DND-41 (cell line): ENCODE results near the gene N4BP2.

Experiments used
- EZH2 ChIP-seq: IDR thresholded peaks from 3 replicates; pipeline ENCODE4 v1.6.1; 2012; ENCODE audit warnings: borderline replicate concordance, low read depth, mild to moderate bottlenecking, moderate library complexity, low read length, inconsistent platforms; ENCODE audit not compliant: severe bottlenecking
- TF ChIP-seq, protein P1 (sequence below): IDR thresholded peaks from 2 replicates; pipeline ENCODE4 v1.5.1; 2012; ENCODE audit warnings: borderline replicate concordance, low read length, moderate library complexity, mild to moderate bottlenecking; ENCODE audit not compliant: poor library complexity, severe bottlenecking; ENCODE audit errors: extremely low read depth

DNA sequence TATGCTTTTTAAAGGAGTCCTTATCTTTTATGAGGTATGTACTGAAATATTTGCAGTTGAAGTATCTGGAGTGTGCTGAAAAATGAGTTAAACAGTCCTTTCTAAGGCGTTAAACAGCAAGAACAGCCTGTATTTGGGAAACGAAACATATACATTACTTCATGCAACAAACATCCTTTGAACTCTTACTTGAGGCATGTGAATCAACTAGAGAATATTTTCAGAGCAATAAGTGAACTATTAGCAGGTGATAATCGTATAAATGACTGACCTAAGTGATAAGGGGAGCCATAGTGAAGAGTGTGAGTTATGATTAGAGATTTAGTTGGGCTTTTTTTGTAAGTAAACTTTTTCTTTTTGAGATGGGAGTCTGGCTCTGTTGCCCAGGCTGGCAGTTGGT, 94.3 kb downstream of the N4BP2 start:
- TF ChIP-seq, protein P1, sequence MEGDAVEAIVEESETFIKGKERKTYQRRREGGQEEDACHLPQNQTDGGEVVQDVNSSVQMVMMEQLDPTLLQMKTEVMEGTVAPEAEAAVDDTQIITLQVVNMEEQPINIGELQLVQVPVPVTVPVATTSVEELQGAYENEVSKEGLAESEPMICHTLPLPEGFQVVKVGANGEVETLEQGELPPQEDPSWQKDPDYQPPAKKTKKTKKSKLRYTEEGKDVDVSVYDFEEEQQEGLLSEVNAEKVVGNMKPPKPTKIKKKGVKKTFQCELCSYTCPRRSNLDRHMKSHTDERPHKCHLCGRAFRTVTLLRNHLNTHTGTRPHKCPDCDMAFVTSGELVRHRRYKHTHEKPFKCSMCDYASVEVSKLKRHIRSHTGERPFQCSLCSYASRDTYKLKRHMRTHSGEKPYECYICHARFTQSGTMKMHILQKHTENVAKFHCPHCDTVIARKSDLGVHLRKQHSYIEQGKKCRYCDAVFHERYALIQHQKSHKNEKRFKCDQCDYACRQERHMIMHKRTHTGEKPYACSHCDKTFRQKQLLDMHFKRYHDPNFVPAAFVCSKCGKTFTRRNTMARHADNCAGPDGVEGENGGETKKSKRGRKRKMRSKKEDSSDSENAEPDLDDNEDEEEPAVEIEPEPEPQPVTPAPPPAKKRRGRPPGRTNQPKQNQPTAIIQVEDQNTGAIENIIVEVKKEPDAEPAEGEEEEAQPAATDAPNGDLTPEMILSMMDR, result no peak
- TF ChIP-seq EZH2, result no peak
